GM12865 (cell line): Measurements from ENCODE around the gene RABGGTA.

Experiments
- DNase-seq: peaks from one replicate; pipeline ENCODE4 v3.0.0; 2010; ENCODE audit warnings: low read depth
- H3K4me3 ChIP-seq: 2 replicates; pipeline ENCODE4 v1.5.1; 2011; ENCODE audit warnings: mild to moderate bottlenecking, low read depth, low read length, control low read depth
- TF ChIP-seq, protein P1 (sequence below): IDR thresholded peaks from 2 replicates; pipeline ENCODE4 v1.5.1; 2011; ENCODE audit warnings: low read length, control low read depth, low read depth, inconsistent platforms; ENCODE audit not compliant: insufficient read depth; ENCODE audit errors: missing control alignments

RABGGTA gene

DNA sequence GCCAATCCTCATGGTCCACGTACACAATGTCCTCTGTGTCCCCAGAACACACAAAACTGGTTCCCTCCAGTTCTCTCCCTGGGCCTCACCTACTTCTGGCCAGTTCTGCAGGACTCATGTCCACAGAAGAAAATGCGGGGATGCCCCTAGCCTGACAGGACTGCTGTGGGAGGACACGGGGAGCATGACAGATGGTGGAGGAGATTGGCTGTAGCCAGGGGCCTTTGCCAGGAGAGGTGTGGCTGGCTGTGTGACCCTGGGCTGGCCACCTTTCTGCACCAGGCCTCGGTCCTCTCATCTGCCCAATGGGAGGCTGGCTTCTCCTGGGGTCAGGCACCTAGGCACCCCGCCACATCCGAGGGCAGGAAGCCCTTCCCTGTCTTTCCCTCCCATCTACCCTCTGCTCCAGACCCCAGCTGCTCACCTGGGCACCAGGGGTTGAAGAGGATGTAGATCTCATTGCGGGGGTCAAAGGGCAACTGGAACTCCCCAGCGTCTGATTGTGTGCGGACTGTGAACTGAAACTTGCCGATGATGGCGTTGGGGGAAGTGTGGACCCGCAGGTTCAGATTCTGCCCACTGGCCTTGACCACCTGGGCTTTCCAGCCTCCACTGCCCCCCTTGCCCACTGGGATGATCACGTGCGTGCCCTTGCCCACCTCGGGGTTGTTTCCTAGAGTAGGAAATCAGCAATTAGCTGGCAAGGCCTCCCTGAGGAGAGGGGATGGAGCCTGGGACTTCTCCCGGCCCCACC, 11.2 kb downstream of the RABGGTA start:
- TF ChIP-seq, protein P1, sequence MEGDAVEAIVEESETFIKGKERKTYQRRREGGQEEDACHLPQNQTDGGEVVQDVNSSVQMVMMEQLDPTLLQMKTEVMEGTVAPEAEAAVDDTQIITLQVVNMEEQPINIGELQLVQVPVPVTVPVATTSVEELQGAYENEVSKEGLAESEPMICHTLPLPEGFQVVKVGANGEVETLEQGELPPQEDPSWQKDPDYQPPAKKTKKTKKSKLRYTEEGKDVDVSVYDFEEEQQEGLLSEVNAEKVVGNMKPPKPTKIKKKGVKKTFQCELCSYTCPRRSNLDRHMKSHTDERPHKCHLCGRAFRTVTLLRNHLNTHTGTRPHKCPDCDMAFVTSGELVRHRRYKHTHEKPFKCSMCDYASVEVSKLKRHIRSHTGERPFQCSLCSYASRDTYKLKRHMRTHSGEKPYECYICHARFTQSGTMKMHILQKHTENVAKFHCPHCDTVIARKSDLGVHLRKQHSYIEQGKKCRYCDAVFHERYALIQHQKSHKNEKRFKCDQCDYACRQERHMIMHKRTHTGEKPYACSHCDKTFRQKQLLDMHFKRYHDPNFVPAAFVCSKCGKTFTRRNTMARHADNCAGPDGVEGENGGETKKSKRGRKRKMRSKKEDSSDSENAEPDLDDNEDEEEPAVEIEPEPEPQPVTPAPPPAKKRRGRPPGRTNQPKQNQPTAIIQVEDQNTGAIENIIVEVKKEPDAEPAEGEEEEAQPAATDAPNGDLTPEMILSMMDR: no peak
- DNase-seq: no peak
- H3K4me3 ChIP-seq: no peak overlapping the region

DNA sequence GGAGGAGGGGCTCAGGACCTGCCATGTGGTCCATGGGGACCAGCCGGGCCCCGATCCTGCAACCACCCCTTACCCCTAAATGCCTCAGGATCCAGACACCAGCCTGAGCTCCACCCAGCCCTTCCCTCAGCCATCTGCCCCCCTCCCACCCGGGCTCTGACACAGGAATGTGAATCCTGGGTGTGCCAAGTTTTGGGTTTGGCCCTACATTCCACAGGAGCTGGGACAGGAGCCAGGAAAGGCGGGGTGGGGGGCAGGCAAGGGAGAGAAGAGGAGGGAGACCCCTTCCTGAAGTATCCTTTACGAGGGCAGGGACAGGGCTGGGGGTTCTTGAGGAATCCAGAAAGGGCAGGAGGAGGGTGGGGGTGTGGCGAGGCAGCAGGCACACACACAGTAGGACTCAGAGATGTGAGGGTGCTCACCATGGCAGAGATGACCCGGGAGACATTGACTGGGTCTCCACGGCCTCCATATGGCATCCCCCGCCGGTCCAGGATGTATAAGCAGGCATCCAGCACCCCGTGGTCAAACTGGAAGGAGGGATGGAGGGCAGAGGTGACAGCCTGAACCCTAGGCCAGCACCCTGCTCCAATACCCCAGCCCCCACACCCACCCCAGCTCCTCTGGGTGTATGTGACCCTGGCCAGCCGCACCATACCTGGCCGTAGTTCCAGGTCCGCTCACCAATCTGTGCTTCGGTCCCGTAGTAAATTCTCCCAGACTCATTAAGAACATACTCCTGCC, 11.9 kb downstream of the RABGGTA start:
- no peak for DNase-seq
- TF ChIP-seq, protein P1: no peak
- H3K4me3 ChIP-seq: no peak overlapping the region

DNA sequence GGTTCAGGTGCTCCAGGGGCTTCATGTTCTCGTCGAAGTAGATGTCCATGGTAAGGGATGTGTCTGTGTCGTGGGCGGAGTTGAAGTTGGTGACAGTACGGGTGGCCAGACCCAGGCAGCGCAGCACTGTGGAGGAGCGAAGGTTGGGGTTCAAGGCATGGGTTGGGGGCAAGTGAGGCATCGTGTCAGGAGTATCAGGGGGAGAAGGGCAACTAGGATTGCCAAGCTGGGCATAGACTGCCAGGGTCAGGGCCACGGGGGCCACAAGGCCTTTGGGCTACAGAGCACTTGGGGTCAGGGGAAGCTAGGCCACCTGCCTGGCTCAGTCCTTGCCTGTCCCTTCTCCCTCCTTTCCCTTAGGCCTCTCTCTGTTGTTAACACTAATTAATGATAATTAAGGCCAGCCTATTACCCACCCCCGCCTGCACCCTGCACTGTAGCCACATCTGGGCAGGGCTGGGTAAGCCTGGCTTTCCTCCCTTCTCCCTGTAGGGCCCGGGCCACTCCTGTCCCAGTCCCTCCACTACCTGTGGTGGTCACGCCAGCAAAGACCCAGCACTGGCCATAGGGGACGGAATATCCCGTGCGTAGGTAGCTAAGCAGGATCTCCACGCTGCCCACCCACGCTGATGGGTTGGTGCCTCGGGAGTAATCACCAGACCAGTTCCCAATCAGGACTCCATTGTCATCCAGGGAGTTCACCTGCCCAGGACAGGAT, 12.7 kb downstream of the RABGGTA start:
- TF ChIP-seq, protein P1: no peak
- H3K4me3 ChIP-seq: no peak overlapping the region
- no peak for DNase-seq

DNA sequence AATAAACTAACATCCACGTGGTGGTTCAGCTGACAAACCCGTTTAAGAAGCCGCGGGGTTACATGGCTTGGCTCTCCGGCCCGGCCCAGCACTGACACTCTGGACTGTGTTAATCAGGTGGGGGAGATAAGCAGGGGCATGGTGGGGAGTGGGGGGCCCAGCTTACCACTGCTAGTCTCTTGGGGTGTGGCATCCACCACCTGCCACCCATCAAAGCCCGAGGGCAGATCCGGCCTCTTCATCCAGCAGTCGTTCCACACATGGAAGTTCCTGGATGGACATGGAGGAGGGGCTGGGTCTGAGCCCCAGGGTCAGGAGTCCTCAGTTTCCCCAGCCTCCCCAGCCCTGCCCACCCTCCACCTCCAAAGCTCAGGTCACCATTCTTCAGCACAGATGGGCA, 13.3 kb downstream of the RABGGTA start:
- TF ChIP-seq, protein P1: no peak
- H3K4me3 ChIP-seq: no peak overlapping the region
- no peak for DNase-seq

DNA sequence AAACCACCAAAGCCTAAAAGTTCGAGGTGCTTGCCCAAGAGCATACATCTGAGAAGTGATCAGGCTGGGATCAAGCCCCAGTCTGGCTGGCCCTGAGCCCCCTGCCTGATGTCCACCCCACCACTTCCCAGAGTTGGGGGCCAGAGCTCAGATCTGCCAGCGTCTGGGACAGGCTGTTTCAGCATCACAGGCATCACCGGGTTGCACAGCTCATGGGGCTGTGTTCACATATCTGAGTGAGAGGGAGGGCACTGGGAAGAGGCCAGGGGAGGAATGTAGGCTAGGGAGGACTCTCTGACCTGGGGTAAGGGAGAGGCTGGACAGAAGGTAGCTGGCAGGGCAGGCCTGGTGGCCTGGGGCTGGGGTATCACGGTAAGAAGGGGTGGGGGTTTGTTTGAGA, 14.4 kb downstream of the RABGGTA start:
- DNase-seq: no peak
- H3K4me3 ChIP-seq: no peak overlapping the region
- TF ChIP-seq, protein P1: no peak

DNA sequence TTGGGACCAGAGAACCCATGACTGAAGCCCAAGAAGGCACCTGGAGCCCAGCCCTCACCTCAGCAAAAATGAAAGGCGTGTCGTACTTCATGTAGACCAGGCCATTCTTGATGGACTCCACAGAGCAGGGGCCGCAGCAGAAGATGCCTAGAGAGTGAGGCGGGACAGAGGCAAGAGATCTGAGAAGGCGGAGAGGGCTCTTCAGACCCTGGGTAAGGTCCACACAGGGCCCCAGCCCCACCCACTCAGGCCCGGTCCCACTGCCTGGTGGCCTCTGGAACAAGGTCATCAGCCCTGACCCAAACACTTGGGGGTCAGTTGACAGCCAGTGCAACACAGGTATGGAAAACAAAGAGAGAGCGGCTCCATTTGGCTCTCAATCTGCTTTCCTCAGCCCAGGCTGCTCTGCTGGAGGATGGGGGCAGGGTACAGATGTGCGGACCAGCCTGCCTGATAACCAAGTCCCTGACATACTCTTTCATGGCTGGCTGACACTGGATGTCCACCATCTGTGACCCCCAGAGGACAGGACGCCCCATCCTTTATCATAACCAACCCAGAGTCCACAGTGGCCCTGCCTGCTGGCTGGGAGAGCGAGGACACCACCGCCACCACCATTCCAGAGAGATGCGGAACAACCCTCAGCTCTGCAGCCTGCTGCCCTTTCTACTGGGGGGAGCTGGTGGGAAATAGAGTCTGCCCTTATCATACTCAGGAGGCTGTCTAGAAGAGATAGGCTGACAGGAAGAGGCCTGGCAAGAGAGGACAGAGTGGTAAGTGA, 15.3 kb downstream of the RABGGTA start:
- DNase-seq: no peak
- H3K4me3 ChIP-seq: no peak overlapping the region
- TF ChIP-seq, protein P1: no peak
